HG02981 (cell line): ENCODE measurements around the gene CCDC184.

Experiments
- ATAC-seq: cut with Tn5 transposase; IDR thresholded peaks from one replicate; pipeline ENCODE4 v1.9.1; 2021; ENCODE audit warnings: mild to moderate bottlenecking, moderate library complexity; ENCODE audit not compliant: unreplicated experiment

CCDC184 gene

DNA sequence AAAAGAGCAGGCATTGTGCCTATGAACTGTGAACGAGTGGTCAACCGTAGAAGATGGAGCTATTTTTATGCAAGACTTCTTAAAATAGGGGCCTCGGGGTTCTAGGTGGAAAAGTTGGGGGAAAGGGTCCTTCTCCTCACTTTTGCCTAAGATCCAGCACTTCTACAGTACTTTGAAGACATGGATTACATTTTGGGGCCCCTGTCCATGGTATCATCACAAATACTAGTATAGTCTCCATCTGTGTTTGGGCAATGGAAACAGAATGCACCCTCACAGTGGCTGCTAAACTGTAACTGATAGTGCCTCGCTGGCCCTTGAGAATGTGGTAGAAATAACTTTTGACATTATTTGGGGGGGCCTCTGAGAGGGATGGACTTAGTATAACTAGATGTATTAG lies 5.5 kb upstream of the CCDC184 start:
- ATAC-seq, result no peak

DNA sequence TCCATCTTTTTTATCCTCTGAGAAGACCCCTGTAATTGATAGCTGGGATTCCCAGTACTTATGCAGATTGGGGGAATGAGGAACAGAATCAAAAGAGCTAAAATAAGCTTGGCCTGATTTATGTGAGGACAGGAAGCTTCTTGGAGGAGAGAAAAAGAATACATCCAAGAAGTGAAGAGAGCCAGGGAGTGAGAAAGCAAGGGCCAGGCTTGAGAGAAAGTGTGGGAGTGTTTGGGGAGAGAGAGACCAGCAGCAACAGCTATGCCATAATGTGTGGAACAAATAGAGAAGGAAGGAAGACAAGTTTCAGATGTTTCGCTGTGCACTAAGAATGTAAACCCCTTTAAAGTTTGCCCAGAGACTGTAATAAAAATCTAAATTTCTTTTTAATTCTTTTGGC lies 4.0 kb upstream of the CCDC184 start:
- no peak for ATAC-seq

- ATAC-seq, result no peak
These were observed 3.0 kb upstream of the CCDC184 start for GRCh38 chr12:48180424-48180823.

DNA sequence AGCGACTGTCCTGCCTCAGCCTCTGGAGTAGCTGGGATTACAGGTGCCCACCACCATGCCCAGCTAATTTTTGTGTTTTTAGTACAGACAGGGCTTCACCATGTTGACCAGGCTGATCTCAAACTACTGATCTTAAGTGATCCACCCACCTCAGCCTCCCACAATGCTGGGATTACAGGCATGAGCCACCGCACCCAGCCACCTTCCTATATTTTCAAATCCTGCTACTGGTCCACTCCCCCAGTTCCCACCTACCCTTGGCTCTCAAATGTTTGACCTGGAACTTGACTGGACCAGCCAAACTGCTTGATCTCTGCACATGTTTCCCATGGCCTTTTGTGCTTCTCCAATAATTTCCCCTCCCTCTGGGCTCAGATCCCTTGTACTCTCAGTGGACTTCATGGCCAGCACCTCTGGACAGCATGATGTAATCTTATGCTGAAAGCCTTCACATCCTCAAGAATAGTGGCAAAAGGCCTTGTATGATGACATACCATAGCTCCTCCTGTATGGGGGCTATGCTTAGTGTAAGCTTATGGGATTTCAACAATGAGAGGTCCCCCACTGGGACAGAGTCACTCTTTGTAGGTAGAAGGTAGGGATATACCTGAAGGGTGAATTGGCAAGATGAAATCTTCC lies 2.5 kb upstream of the CCDC184 start:
- ATAC-seq, result no peak

- no peak for ATAC-seq
These were observed 813 bp upstream of the CCDC184 start for GRCh38 chr12:48182631-48183030.

- no peak for ATAC-seq
These were observed 568 bp downstream of the CCDC184 start for GRCh38 chr12:48183876-48184548.

- ATAC-seq, result no peak
These were observed 1.1 kb downstream of the CCDC184 start for GRCh38 chr12:48184549-48184922.

GRCh38 chr12:48185181-48185919 lies 1.9 kb downstream of the CCDC184 start:
- ATAC-seq, result no peak

- ATAC-seq, result no peak
These were observed 4.7 kb downstream of the CCDC184 start for GRCh38 chr12:48187916-48188695.

DNA sequence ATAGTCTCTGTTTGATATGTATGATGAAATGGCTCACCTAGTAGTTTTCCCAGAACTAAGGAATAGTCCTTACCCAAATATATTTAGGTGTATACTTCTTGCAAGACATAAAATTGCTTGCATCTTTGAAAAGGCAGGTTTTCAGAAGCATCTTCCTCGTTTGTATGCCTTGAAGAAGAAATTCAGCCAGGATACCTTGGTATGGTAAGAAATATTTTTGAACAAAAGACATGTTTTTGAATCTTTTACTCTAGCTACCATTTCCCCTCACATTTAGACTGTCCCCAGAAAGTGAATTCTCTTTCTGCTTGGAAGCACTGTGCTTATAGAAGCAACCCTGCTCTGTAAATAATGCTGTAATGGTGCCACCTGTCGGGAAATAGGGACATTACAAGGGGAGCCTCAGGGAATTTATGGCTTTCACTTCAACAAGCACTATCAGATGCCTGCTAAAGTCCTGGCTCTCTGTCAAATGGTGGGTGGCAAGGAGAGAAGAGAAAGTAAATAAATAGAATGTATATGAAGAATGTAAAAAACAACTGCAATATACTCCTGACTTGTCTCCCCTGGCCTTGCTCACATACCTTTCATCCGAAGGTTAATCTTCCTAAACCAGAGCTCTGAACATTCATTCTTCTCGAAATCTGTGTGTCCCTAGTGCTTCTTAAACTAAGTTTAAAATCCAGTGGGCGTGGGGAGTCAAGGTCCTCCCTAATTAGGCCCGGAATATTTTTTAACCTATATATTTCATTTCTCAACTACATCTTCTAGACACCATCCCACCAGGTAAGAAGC lies 6.1 kb downstream of the CCDC184 start:
- no peak for ATAC-seq

DNA sequence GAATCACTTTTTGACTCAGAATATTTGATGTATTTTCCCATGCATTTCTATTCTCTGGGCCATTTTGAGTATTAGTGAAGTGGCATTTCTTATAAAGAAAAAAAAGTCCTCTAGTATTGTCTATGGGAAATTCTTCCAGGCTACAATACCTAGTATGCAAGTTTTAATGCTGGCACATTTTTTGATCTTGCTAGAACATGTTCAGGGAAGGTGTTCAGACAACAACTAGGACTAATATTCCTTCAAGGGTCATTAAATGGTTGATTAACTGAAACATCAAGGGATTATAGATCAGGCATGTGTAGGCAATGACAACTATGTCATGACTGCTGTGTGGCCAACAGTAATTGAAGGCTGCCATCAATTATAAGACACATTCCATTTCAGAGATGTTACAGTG lies 7.7 kb downstream of the CCDC184 start:
- ATAC-seq, result no peak

DNA sequence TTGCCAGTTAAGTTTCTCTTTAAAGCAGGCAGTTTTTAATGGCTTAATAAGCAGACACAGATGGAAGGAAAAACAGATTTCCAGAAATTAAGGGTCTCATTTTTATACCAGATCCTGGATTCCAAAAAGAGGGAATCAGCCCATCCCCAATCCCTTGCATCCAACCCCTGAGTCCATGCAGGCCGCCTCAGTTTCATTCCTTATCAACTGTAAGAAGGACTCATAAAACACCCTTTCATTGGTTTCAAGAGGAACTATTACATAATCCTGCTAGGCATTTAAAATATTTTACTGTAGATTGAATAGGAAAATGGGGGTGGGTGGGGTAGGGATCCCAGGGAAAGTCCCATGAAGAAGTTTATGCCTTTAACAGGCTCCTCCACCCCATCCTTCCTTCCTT lies 9.4 kb downstream of the CCDC184 start:
- no peak for ATAC-seq

- ATAC-seq, result no peak
These were observed 10.2 kb downstream of the CCDC184 start for GRCh38 chr12:48193623-48194022.

DNA sequence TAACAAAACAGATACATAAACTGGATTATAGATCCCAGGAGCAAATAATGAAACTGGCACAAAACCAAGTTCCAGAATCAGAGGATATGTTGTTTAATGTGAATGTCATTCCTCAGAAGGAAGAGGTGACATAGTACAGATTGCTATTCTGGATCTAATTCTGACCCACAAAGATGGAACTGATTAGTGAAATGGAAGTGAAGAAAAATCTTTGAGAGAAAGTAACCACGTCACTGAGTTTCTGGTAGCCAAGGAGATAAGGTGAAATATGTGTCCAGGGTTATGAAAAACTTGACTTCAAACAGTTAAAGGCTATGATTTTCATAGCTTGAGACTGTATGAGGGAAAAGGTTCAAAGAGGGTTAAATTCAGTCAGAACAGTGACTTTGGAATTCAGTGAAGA lies 11.4 kb downstream of the CCDC184 start:
- ATAC-seq, result no peak

GRCh38 chr12:48197549-48197970 lies 14.1 kb downstream of the CCDC184 start:
- ATAC-seq, result no peak

DNA sequence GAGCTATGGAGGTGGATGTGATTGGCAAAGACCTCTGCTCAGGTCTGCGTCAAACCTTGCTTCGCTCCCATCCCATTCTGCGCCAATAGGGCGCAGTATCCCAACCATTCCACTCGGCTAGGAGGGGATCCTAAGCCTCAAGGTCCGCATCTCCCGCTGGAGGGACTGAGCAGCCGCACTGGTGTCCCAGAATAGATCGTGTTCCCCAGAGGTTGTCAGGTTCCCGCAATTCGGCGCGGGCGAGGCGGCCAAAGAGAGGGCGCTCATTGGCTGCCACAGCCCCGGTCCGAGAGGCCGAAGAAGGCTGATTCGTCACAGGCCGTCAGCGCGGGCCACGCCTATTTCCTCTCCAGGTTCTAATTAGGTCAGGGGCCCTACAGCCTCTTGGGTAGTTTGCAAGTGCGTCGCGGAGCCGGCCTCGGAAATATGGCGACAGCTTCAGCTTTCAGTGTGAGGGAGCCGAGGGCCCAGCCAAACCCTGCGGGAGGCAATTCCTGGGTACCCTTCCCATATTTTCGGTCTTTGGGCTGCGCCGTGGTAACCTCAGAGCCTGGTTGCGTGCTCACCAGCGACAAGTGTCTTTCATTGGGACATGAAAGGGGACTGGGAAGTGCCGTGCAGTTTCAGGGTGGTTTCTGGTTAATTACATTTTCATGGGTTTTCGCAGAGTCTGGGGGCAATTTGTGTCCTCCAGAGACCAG lies 14.7 kb downstream of the CCDC184 start:
- peak; percentile 100 for ATAC-seq

- no peak for ATAC-seq
These were observed 15.2 kb downstream of the CCDC184 start for GRCh38 chr12:48198672-48198971.

DNA sequence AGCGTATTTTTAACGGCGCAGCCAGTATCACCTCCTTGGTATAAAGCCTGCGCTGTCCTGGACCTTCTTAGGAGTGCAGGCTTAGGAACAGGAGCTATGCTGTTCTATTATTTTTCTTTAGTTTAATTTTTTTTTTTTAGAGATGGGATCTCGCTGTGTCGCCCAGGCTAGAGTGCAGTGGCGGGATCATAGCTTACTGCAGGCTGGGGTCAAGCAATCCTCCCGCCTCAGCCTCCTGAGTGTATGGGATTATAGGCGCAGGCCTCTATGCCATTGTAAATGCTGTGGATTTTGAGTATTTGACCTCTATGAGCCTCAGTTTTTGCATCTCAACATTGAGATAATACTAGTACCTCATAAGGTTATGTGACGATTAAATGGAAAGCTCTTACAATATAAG lies 15.5 kb downstream of the CCDC184 start:
- no peak for ATAC-seq

- ATAC-seq, result no peak
These were observed 16.4 kb downstream of the CCDC184 start for GRCh38 chr12:48199774-48200221.

DNA sequence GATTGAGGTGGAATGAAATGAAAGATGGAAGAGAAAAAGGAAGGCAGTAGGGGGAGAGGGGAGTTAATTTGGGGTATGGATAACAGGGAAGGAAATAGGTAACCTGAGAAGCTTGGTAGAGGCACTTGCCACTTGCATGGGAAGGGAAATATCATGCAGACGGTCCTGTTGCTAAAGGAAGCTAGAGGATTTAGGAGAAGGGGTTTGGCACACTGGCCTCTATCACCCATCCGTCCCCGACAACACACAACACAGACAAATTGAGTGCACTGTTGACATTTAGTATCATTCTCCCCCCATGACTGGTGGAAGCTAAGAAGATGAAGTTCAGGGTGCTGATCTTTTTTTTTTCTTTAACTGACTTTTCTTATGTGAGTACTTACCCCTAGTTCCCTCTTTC lies 17.6 kb downstream of the CCDC184 start:
- no peak for ATAC-seq
